Measurements from ENCODE around the gene CASK.

- no peak for TF ChIP-seq CTCF (IDR thresholded peaks at IDR 0.05; ENCODE audit: borderline replicate concordance, extremely low read depth, low read length, poor library complexity, severe bottlenecking)
- TF ChIP-seq EZH2 (IDR thresholded peaks at IDR 0.05; ENCODE audit: borderline replicate concordance, low read depth, low read length, severe bottlenecking): no peak
Observed at GRCh38 chrX:41686788-41687187, 236.6 kb downstream of the CASK start.

Data from DND-41 (cell line).